Activated T-helper 9 cell treated with anti-CD3 and anti-CD28 coated beads, Interleukin-2, amount 50 U/mL, for 16 hours (primary cell): ENCODE data around the gene SCN1B.
"Not testable (repeated sequence)": the region's sequence is repeated elsewhere in the genome, so short reads cannot be mapped to it uniquely, and the experiment has no call there.

Experiments used
- DNase-seq: peaks from one replicate; pipeline ENCODE4 v3.0.0-alpha.2; 2020; ENCODE audit warnings: low read depth

SCN1B gene

GRCh38 chr19:35037716-35038622 is 7.7 kb downstream of the SCN1B start:
- DNase-seq: no peak

GRCh38 chr19:35038623-35039512 is 8.6 kb downstream of the SCN1B start:
- DNase-seq: no peak

- no peak for DNase-seq
These were observed 9.9 kb downstream of the SCN1B start for GRCh38 chr19:35039881-35040825.

GRCh38 chr19:35040826-35041547 is 10.7 kb downstream of the SCN1B start:
- no peak for DNase-seq

- no peak for DNase-seq
These were observed 11.3 kb downstream of the SCN1B start, which contains the start of gene HPN for GRCh38 chr19:35041548-35042055. Gene HPN (plus strand): TSS chr19:35041721. CDS start chr19:35042507, 786 bp downstream.

- DNase-seq: no peak
These were observed 11.9 kb downstream of the SCN1B start for GRCh38 chr19:35042056-35042730.

GRCh38 chr19:35042954-35043604 is 12.8 kb downstream of the SCN1B start:
- DNase-seq: no peak

- DNase-seq: no peak
These were observed 13.6 kb downstream of the SCN1B start for GRCh38 chr19:35043906-35044305.

GRCh38 chr19:35044317-35045117 is 14.2 kb downstream of the SCN1B start:
- peak; percentile 57 for DNase-seq

GRCh38 chr19:35045667-35046300 is 15.5 kb downstream of the SCN1B start:
- no peak for DNase-seq

GRCh38 chr19:35046461-35046860 is 16.2 kb downstream of the SCN1B start:
- DNase-seq: no peak

GRCh38 chr19:35048911-35049411 is 18.7 kb downstream of the SCN1B start:
- no peak for DNase-seq

GRCh38 chr19:35049456-35049855 is 19.2 kb downstream of the SCN1B start:
- no peak for DNase-seq

GRCh38 chr19:35050662-35051061 is 20.4 kb downstream of the SCN1B start:
- not testable (repeated sequence) for DNase-seq

GRCh38 chr19:35051268-35051667 is 21.0 kb downstream of the SCN1B start:
- not testable (repeated sequence) for DNase-seq

GRCh38 chr19:35051796-35052195 is 21.5 kb downstream of the SCN1B start:
- DNase-seq: no peak

- no peak for DNase-seq
These were observed 22.4 kb downstream of the SCN1B start for GRCh38 chr19:35052599-35053190.
